GM18502 (cell line): ENCODE measurements around the gene GPD2.
A peak's percentile ranks its signal among the peaks of the same experiment; 100 is the strongest.
"Not testable (repeated sequence)": the region's sequence is repeated elsewhere in the genome, so short reads cannot be mapped to it uniquely, and the experiment has no call there.

Experiments used
- ATAC-seq: cut with Tn5 transposase; IDR thresholded peaks from one replicate; pipeline ENCODE4 v1.9.1; 2021; ENCODE audit warnings: mild to moderate bottlenecking; ENCODE audit not compliant: unreplicated experiment, poor library complexity

GPD2 gene

GRCh38 chr2:156574112-156574511, 137.9 kb downstream of the GPD2 start:
- peak; percentile 25 for ATAC-seq

GRCh38 chr2:156576005-156576404, 139.8 kb downstream of the GPD2 start:
- ATAC-seq: no peak

- ATAC-seq: no peak
Observed at GRCh38 chr2:156580501-156580900, 144.3 kb downstream of the GPD2 start.

- ATAC-seq: no peak
Observed at GRCh38 chr2:156581280-156581679, 145.1 kb downstream of the GPD2 start.

- ATAC-seq: peak; percentile 39
Observed at GRCh38 chr2:156585457-156585856, 149.3 kb downstream of the GPD2 start.

- ATAC-seq: no peak
Observed at GRCh38 chr2:156586621-156587020, 150.4 kb downstream of the GPD2 start.

GRCh38 chr2:156589381-156590079, 153.4 kb downstream of the GPD2 start:
- ATAC-seq: peak; percentile 78

GRCh38 chr2:156590085-156590739, 154.0 kb downstream of the GPD2 start:
- ATAC-seq: no peak

GRCh38 chr2:156592809-156593593, 156.8 kb downstream of the GPD2 start:
- ATAC-seq: no peak

- ATAC-seq: no peak
Observed at GRCh38 chr2:156593594-156593921, 157.4 kb downstream of the GPD2 start.

GRCh38 chr2:156598563-156598962, 162.4 kb downstream of the GPD2 start:
- ATAC-seq: no peak

- ATAC-seq: no peak
Observed at GRCh38 chr2:156600196-156600595, 164.0 kb downstream of the GPD2 start.

- no peak for ATAC-seq
Observed at GRCh38 chr2:156601855-156602551, 165.8 kb downstream of the GPD2 start.

- ATAC-seq: no peak
Observed at GRCh38 chr2:156602552-156602933, 166.4 kb downstream of the GPD2 start.

- no peak for ATAC-seq
Observed at GRCh38 chr2:156615836-156616322, 179.7 kb downstream of the GPD2 start.

- not testable (repeated sequence) for ATAC-seq
Observed at GRCh38 chr2:156618071-156618470, 181.9 kb downstream of the GPD2 start.

GRCh38 chr2:156619021-156619539, 182.9 kb downstream of the GPD2 start:
- no peak for ATAC-seq

GRCh38 chr2:156622491-156622890, 186.3 kb downstream of the GPD2 start:
- no peak for ATAC-seq

GRCh38 chr2:156625360-156626170, 189.4 kb downstream of the GPD2 start:
- no peak for ATAC-seq

GRCh38 chr2:156626931-156627330, 190.8 kb downstream of the GPD2 start:
- ATAC-seq: no peak
